Activated effector memory CD4-positive, alpha-beta T cell treated with anti-CD3 and anti-CD28 coated beads, Interleukin-2, amount 50 U/mL, for 16 hours (primary cell): ENCODE data around the gene SLC9A3.

Experiments used
- DNase-seq: peaks from one replicate; pipeline ENCODE4 v3.0.0-alpha.2; 2020

Gene SLC9A3

GRCh38 chr5:502325-503079, 21.7 kb downstream of the SLC9A3 start:
- DNase-seq: no peak

- no peak for DNase-seq
These were observed 22.4 kb downstream of the SLC9A3 start for GRCh38 chr5:501831-502184.

- DNase-seq: no peak
These were observed 23.0 kb downstream of the SLC9A3 start for GRCh38 chr5:501105-501830.

GRCh38 chr5:500491-500890, 23.8 kb downstream of the SLC9A3 start:
- DNase-seq: no peak

- no peak for DNase-seq
These were observed 24.7 kb downstream of the SLC9A3 start for GRCh38 chr5:499233-500209.

- no peak for DNase-seq
These were observed 26.3 kb downstream of the SLC9A3 start for GRCh38 chr5:497871-498509.

GRCh38 chr5:497090-497700, 27.1 kb downstream of the SLC9A3 start:
- DNase-seq: no peak

GRCh38 chr5:496028-496427, 28.2 kb downstream of the SLC9A3 start:
- DNase-seq: no peak

GRCh38 chr5:494667-495255, 29.5 kb downstream of the SLC9A3 start:
- DNase-seq: no peak

GRCh38 chr5:493758-494157, 30.5 kb downstream of the SLC9A3 start:
- DNase-seq: no peak

- DNase-seq: no peak
These were observed 31.0 kb downstream of the SLC9A3 start for GRCh38 chr5:493119-493701.

- DNase-seq: no peak
These were observed 31.8 kb downstream of the SLC9A3 start for GRCh38 chr5:492314-492893.

- no peak for DNase-seq
These were observed 32.4 kb downstream of the SLC9A3 start for GRCh38 chr5:491856-492155.

GRCh38 chr5:491119-491855, 33.0 kb downstream of the SLC9A3 start:
- DNase-seq: no peak

- no peak for DNase-seq
These were observed 33.8 kb downstream of the SLC9A3 start for GRCh38 chr5:490116-491106.

GRCh38 chr5:489689-490080, 34.6 kb downstream of the SLC9A3 start:
- no peak for DNase-seq

GRCh38 chr5:488744-489688, 35.2 kb downstream of the SLC9A3 start:
- no peak for DNase-seq

- no peak for DNase-seq
These were observed 36.0 kb downstream of the SLC9A3 start for GRCh38 chr5:488241-488640.
